ENCODE results near the gene ZNF646.
A peak's percentile ranks its signal among the peaks of the same experiment; 100 is the strongest.

Gene ZNF646

GRCh38 chr16:31067342-31067741, 6.9 kb upstream of the ZNF646 start:
- Histone ChIP-seq H3K27ac (no peak overlapping the region), H3K4me3 (ENCODE audit: low read depth in 1 of 2, low read length in 1 of 2) (no peak overlapping the region), H3K27me3 (no peaks in the 10 kb centered on the region), H3K36me3 (peaks cover 8% of the 10 kb centered on the region), H3K4me1 (ENCODE audit: control insufficient read depth in 1 of 2, insufficient read depth in 1 of 2, low read depth in 1 of 2, low read length in 1 of 2) (peaks cover 8 to 14% of the 10 kb centered on the region in 2 experiments), H3K9me3 (no peaks in the 10 kb centered on the region)
- TF ChIP-seq CTCF (IDR thresholded peaks at IDR 0.05), result no peak

GRCh38 chr16:31071861-31072260, 2.4 kb upstream of the ZNF646 start:
- Histone ChIP-seq H3K27me3 (no peaks in the 10 kb centered on the region), H3K36me3 (peaks cover 9% of the 10 kb centered on the region), H3K4me3 (ENCODE audit: low read depth in 1 of 2, low read length in 1 of 2) (no peak overlapping the region), H3K9me3 (no peaks in the 10 kb centered on the region), H3K4me1 (ENCODE audit: control insufficient read depth in 1 of 2, insufficient read depth in 1 of 2, low read depth in 1 of 2, low read length in 1 of 2) (peaks cover 26 to 30% of the 10 kb centered on the region in 2 experiments), H3K27ac (peak overlapping the region; percentile 95)
- TF ChIP-seq CTCF (IDR thresholded peaks at IDR 0.05), result no peak

- Histone ChIP-seq H3K4me3 (ENCODE audit: low read depth in 1 of 2, low read length in 1 of 2) (peak overlapping the region; percentile 98), H3K36me3 (peaks cover 16% of the 10 kb centered on the region), H3K27me3 (no peaks in the 10 kb centered on the region), H3K27ac (peak overlapping the region; percentile 95), H3K9me3 (no peaks in the 10 kb centered on the region), H3K4me1 (ENCODE audit: control insufficient read depth in 1 of 2, insufficient read depth in 1 of 2, low read depth in 1 of 2, low read length in 1 of 2) (peaks cover 26 to 30% of the 10 kb centered on the region in 2 experiments)
- no peak for TF ChIP-seq CTCF (IDR thresholded peaks at IDR 0.05)
These were observed 1.6 kb upstream of the ZNF646 start for GRCh38 chr16:31072540-31073141.

GRCh38 chr16:31073142-31073969, 866 bp upstream of the ZNF646 start:
- Histone ChIP-seq H3K27ac (peak overlapping the region; percentile 95), H3K4me1 (ENCODE audit: control insufficient read depth in 1 of 2, insufficient read depth in 1 of 2, low read depth in 1 of 2, low read length in 1 of 2) (peaks cover 26 to 30% of the 10 kb centered on the region in 2 experiments), H3K27me3 (no peaks in the 10 kb centered on the region), H3K36me3 (peaks cover 23% of the 10 kb centered on the region), H3K9me3 (no peaks in the 10 kb centered on the region), H3K4me3 (ENCODE audit: low read depth in 1 of 2, low read length in 1 of 2) (peak overlapping the region; percentile 98)
- no peak for TF ChIP-seq CTCF (IDR thresholded peaks at IDR 0.05)

- Histone ChIP-seq H3K4me1 (ENCODE audit: control insufficient read depth in 1 of 2, insufficient read depth in 1 of 2, low read depth in 1 of 2, low read length in 1 of 2) (peaks cover 38 to 42% of the 10 kb centered on the region in 2 experiments), H3K9me3 (no peaks in the 10 kb centered on the region), H3K27ac (peak overlapping the region; percentile 95), H3K36me3 (peaks cover 38% of the 10 kb centered on the region), H3K4me3 (ENCODE audit: low read depth in 1 of 2, low read length in 1 of 2) (peak overlapping the region; percentile 98), H3K27me3 (no peaks in the 10 kb centered on the region)
- no peak for TF ChIP-seq CTCF (IDR thresholded peaks at IDR 0.05)
These were observed 577 bp downstream of the ZNF646 start for GRCh38 chr16:31074814-31075183.

Data from neutrophil (primary cell).